GM21360 (cell line): ENCODE results near the gene ANKRD65.
A peak's percentile ranks its signal among the peaks of the same experiment; 100 is the strongest.
"Not testable (repeated sequence)": the region's sequence is repeated elsewhere in the genome, so short reads cannot be mapped to it uniquely, and the experiment has no call there.

Experiments used
- ATAC-seq: cut with Tn5 transposase; IDR thresholded peaks from one replicate; pipeline ENCODE4 v1.9.1; 2021; ENCODE audit warnings: mild to moderate bottlenecking, moderate library complexity; ENCODE audit not compliant: unreplicated experiment

ANKRD65 gene

DNA sequence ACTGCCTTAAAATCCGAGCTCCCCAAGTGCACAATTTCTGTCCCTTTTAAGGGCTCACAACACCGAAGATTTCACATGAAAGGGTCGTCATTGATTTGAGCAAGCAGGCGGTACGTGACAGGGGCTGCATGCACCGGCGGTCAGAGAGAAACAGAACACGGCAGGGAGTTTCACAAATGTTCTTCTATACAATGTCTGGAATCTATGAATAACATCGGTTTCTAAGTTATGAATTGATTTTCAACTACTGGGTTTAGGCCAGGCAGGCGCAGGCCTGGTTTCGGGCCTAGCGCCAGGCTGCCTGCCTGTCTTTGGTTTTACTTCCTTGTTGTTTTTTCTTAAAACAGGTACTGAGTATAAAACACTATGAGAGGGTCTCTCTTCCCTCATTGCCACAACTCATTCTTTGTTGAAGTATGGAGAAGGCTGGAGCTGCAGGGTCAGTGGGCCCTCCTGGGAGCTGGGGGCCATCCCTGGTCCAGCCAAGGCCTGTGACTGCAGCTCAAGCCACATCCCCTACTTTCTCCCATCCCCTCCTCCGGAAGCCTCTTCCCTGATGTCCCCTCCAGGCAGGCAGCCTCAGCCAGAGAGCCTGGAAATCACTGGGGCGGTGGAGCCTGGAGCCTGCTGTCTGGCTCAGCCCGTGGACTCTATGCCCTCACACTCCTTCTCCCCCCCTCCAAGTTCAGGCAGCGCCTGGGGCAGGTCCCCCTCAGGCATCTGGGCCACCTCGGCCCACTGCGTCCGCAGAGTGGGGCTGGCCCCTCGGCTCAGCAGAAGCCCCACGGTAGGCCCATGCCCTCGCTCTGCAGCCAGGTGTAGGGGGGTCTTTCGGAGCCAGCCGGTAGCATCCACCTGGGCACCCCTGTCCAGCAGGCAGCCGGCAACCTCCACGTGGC lies 2.4 kb downstream of the ANKRD65 start:
- ATAC-seq = no peak

- ATAC-seq = not testable (repeated sequence)
These were observed 3.1 kb downstream of the ANKRD65 start for GRCh38 chr1:1417825-1418463.

GRCh38 chr1:1417396-1417795 lies 3.7 kb downstream of the ANKRD65 start:
- not testable (repeated sequence) for ATAC-seq

DNA sequence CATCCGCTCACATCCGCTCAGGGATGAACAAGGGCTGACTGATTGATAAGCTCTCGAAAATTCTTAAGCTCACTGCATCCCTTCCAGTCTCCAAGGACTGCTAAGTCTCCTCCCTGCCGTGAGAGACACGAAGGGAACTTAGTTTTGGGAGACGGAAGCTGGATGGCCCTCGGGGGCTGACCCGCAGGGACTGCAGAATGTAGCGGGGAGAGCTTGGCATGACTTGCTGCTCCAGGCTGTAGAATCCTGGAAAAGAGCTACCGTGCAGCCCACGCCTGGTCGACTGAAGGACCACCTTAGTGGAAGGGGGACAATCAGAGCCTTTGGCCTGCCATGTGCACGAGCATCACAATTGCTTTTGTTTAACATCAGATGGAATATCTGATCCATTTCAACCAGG lies 5.3 kb downstream of the ANKRD65 start:
- no peak for ATAC-seq

- not testable (repeated sequence) for ATAC-seq
These were observed 8.7 kb downstream of the ANKRD65 start for GRCh38 chr1:1412311-1412902.

DNA sequence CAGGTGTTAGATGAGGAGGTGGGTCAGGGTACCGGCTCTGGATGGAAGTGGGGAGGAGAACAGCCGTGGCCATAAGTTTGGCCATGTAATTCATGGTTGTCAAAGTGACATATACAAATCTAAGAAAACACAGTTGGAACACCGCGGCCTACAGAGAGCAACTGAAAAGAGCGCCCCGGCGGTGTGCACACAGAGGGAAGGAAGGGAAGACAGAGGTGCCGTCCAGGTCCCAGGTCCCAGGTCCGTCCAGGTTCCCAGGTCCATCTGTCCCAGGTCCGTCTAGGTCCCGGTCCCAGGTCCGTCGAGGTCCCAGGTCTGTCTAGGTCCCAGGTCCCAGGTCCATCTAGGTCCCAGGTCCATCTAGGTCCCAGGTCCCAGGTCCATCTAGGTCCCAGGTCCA lies 9.4 kb downstream of the ANKRD65 start:
- ATAC-seq = no peak

- not testable (repeated sequence) for ATAC-seq
These were observed 10.8 kb downstream of the ANKRD65 start for GRCh38 chr1:1410238-1410637.

- peak; percentile 20 for ATAC-seq
These were observed 13.3 kb downstream of the ANKRD65 start for GRCh38 chr1:1407636-1408318.

DNA sequence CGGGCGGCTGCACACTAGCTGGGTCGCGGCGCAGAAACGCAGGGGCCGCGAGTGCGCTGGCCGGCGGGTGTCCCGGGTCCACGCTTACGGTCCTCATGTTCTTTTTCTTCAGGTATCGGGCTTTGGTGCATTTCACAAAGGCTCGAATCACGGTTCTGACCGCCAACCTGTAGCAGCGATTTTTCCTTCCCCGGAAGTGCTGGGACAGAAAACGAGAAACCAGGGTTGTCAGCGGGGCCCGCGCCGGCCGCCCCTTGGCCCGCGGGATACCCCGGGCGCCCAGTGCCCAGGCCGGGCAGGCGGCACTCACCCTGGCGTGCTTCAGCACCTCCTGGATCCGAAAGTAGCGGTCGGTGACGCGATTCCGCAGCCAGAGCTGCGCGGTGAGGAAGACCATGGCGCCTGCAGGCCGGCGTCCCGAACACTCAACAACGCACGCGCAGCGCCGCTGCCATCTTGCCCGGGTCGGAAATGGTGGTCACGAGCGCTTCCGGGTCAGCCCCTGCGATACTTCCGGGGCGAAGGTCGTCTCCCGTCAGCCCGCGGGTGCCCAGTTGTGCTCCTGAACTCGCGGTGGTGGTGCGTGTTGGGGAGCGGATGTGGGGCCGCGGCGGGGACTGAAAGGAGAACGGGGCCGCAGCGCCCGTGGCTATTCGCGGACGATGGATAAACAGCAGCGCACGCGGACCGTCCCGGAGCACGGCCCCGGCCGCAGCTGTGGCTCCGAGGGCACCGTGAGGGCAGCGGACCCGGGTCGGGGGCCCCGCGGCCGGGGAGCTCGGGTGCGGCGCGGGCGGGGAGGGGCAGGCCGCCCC lies 14.0 kb downstream of the ANKRD65 start, which contains the start of gene MRPL20:
TSS of gene MRPL20 (minus strand) at position 473 of the 815 bp plus-strand sequence. CDS start at position 397, 76 bp downstream.
- peak; percentile 82 for ATAC-seq

GRCh38 chr1:1406101-1406820 lies 14.8 kb downstream of the ANKRD65 start:
- ATAC-seq = no peak

DNA sequence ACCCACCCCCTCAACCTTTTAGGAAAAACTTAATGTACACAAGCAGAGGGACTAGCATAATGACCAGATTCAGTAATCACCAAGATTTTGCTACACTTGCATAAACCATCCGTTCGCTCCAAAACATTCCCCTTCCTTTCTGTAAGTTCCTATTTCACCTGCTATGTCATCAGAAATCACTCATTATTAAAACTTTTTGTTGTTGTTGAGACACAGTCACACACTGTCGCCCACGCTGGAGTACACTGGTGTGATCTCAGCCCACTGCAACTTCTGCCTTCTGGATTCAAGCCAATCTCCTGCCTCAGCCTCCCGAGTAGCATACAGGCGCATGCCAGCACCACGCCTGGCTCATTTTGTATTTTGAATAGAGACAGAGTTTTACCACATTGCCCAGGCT lies 17.4 kb downstream of the ANKRD65 start:
- ATAC-seq = no peak

- not testable (repeated sequence) for ATAC-seq
These were observed 18.1 kb downstream of the ANKRD65 start for GRCh38 chr1:1402901-1403392.

GRCh38 chr1:1402072-1402900 lies 18.8 kb downstream of the ANKRD65 start:
- ATAC-seq = no peak

GRCh38 chr1:1401457-1402010 lies 19.5 kb downstream of the ANKRD65 start:
- no peak for ATAC-seq

GRCh38 chr1:1400576-1401456 lies 20.3 kb downstream of the ANKRD65 start:
- ATAC-seq = no peak

DNA sequence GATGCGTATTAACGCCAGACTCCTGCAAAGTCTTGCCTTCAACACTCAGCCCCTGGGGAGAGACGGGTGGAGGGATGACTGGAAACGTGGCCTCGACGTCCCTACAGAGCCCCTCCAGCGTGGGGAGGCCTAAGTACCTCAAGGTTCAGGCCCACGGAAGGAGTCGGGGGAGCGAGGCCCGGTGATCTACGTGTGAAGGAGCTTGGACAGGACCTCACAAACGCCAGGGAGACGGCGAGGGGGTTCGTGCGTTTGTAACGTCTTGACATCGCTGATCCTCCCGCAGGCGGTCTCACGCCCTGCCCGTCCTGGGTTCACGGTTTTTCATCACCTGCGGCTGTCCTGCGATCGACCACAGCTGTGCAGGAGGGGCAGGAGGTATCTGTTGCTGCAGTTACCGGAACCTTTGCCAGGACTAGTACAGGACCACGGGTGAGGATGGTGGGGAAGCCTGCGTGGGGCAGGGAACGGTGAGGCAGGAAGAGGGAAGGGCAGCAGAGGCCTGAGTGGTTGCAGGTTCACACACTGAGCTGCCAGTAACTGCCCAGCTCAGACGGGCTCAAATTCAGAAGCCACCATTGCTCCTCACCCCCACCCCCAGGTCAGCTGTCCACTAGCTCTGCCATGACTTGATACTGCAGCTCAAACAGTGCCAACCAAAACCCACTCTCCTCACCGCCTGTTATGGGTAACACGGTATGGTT lies 21.1 kb downstream of the ANKRD65 start:
- no peak for ATAC-seq
